Left ventricle myocardium inferior (tissue), 1 donor: ENCODE data around the gene SPNS3. TPM values are rescaled to one million over a fixed set of nuclear protein-coding genes. Genes with fewer than 3 reads are reported as not detected.

ENCODE experiments used
- DNase-seq: peaks from one replicate; pipeline ENCODE4 v3.0.0-alpha.2; 2020
- H3K27ac ChIP-seq: fragments of 200-600 bp; replicated peaks from 2 replicates; pipeline ENCODE4 v1.8.0; 2021
- H3K27me3 ChIP-seq: fragments of 200-600 bp; 2 replicates; pipeline ENCODE4 v1.8.0; 2021; ENCODE audit warnings: low read depth
- H3K36me3 ChIP-seq: fragments of 200-600 bp; 2 replicates; pipeline ENCODE4 v1.8.0; 2021
- H3K4me1 ChIP-seq: fragments of 200-600 bp; 2 replicates; pipeline ENCODE4 v1.8.0; 2021
- H3K4me3 ChIP-seq: fragments of 200-600 bp; 2 replicates; pipeline ENCODE4 v1.8.0; 2021; ENCODE audit warnings: mild to moderate bottlenecking, moderate library complexity
- H3K9me3 ChIP-seq: fragments of 200-600 bp; replicated peaks from 2 replicates; pipeline ENCODE4 v1.8.0; 2021
- intact Hi-C: fragments of 100-400 bp; cut with micrococcal nuclease; formaldehyde crosslinking; loops from one replicate; pipeline ENCODE4 v1.11.0; 2022
- total RNA-seq: library from RNA; stranded (reverse); fragmentation: NEBNext Ultra II Directional; extraction: Animal tissue kit (Norgen Biotek cat#: 25700); gene quantifications from one replicate; pipeline ENCODE4 v1.2.1, GENCODE V29; 2021
- TF ChIP-seq, protein P1 (sequence below): fragments of 200-600 bp; IDR thresholded peaks from 2 replicates; pipeline ENCODE4 v1.8.0; 2021; ENCODE audit warnings: antibody characterized with exemption, mild to moderate bottlenecking, borderline replicate concordance
- donor health status: DM: no; HTN: yes; CAD: no; lungs with severe emphysema.

Gene SPNS3
- total RNA-seq, 1 donor from 2014 or later: 1.7 TPM

DNA sequence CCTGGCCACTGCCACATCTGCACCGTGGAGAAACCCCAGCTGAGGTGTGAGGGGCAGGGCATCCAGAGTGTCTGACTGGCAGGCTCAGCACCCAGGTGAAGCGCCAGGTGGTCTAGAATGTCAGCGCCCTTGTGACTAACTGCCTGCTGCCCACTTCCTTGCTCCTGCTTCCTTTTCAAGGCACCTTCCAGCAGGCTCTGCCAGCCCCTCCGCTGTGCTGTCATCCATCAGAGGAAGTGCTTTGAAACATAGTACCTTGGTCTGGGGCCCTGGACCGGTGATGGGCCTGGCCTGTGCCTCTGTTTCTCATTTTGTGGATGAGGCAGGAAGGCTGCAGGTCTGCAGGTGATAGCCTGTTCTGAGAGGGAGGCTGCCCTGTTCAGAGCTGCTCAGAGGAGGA is 70.4 kb downstream of the SPNS3 start:
- peaks cover 100% of the 10 kb centered on the region for H3K4me1 ChIP-seq
- H3K4me3 ChIP-seq: no peak overlapping the region
- H3K27me3 ChIP-seq: peaks cover 21% of the 10 kb centered on the region
- DNase-seq: no peak
- H3K27ac ChIP-seq: peak overlapping the region; percentile 71
- TF ChIP-seq, protein P1, sequence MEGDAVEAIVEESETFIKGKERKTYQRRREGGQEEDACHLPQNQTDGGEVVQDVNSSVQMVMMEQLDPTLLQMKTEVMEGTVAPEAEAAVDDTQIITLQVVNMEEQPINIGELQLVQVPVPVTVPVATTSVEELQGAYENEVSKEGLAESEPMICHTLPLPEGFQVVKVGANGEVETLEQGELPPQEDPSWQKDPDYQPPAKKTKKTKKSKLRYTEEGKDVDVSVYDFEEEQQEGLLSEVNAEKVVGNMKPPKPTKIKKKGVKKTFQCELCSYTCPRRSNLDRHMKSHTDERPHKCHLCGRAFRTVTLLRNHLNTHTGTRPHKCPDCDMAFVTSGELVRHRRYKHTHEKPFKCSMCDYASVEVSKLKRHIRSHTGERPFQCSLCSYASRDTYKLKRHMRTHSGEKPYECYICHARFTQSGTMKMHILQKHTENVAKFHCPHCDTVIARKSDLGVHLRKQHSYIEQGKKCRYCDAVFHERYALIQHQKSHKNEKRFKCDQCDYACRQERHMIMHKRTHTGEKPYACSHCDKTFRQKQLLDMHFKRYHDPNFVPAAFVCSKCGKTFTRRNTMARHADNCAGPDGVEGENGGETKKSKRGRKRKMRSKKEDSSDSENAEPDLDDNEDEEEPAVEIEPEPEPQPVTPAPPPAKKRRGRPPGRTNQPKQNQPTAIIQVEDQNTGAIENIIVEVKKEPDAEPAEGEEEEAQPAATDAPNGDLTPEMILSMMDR: no peak
- H3K36me3 ChIP-seq: no peaks in the 10 kb centered on the region
- no peaks in the 10 kb centered on the region for H3K9me3 ChIP-seq
- intact Hi-C loops: no loop called here

DNA sequence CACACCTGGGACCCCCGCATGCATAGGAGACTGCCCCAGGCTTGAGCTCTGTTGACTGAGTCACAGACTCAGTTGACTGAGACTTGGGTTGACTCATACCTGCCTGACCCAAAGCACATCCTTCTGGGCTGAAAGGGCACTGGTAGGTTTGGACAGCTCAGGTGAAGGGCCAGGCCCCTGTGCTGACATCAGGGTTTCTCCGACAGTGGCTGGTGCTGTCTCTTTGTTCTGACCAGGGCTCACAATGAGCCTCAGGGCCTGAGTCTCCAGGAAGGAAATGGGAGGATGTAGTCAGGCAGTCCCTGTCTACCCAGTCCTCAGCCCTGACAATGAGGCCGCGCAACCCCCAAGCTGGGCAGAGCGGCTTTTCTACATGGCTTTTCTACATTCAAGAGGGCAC is 71.4 kb downstream of the SPNS3 start:
- H3K4me1 ChIP-seq: peaks cover 100% of the 10 kb centered on the region
- H3K9me3 ChIP-seq: no peaks in the 10 kb centered on the region
- H3K27ac ChIP-seq: peak overlapping the region; percentile 71
- H3K36me3 ChIP-seq: no peaks in the 10 kb centered on the region
- H3K4me3 ChIP-seq: peak overlapping the region; percentile 6
- TF ChIP-seq, protein P1: no peak
- intact Hi-C loops: no loop called here
- peaks cover 12% of the 10 kb centered on the region for H3K27me3 ChIP-seq
- DNase-seq: no peak

DNA sequence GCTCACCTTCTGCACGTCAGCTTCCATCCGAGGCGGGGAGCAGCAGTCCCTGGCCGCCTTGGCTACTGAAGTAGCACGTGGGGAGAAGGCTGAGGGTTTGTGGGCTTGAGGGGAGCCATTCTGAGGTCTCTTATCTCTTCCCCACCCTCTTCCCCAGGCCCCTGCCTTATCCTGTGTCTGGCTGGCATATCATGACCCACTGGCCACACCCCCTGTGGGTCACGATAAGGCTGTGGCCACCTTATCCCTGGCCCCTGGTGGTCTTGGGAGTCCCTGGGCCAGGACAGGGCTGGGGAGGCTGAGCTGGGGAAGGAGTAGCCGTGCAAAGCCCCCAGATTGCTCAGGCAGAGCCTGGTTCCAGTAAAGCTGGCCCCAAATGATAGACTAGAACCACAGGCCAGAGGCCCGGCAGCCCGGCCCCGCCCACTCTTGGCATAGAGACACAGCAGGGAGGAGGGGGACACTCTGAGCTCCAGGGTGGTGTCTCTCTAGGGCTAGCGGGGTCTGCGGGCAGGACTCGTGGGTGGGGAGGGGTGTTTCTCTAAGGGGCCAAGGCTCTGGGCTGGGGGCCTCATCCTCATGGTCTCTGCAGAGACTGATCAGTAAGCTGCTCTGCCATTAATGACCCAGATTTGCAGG is 72.6 kb downstream of the SPNS3 start:
- Histone ChIP-seq H3K9me3 (no peaks in the 10 kb centered on the region), H3K27me3 (peaks cover 4% of the 10 kb centered on the region), H3K36me3 (no peaks in the 10 kb centered on the region), H3K27ac (peak overlapping the region; percentile 39), H3K4me3 (no peak overlapping the region), H3K4me1 (peaks cover 100% of the 10 kb centered on the region)
- no peak for DNase-seq
- intact Hi-C loops: no loop called here
- TF ChIP-seq, protein P1: no peak

DNA sequence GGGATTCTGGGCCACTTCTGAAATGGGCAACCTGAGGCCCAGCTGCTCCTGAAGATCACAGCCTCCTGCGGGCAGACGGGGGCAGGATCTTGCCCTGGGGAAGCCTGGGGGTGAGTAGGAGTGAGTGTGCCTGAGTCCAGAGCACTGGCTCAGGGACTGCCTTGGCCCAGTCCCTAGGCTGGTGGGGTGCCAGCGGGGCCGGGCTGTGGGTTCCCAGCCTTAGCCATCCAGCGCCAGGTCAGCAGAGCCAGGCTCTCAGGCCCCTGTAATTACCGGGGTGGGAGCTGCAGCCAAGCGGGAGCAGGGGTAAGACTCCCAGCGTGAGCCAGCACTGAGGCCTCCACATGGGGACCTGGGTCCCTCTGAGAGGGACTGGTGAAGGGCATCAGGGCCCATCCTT is 73.2 kb downstream of the SPNS3 start:
- TF ChIP-seq, protein P1: no peak
- Histone ChIP-seq H3K9me3 (no peaks in the 10 kb centered on the region), H3K27me3 (no peaks in the 10 kb centered on the region), H3K27ac (peak overlapping the region; percentile 39), H3K4me3 (no peak overlapping the region), H3K4me1 (peaks cover 100% of the 10 kb centered on the region), H3K36me3 (no peaks in the 10 kb centered on the region)
- DNase-seq: peak; percentile 56
- intact Hi-C loops: no loop called here

DNA sequence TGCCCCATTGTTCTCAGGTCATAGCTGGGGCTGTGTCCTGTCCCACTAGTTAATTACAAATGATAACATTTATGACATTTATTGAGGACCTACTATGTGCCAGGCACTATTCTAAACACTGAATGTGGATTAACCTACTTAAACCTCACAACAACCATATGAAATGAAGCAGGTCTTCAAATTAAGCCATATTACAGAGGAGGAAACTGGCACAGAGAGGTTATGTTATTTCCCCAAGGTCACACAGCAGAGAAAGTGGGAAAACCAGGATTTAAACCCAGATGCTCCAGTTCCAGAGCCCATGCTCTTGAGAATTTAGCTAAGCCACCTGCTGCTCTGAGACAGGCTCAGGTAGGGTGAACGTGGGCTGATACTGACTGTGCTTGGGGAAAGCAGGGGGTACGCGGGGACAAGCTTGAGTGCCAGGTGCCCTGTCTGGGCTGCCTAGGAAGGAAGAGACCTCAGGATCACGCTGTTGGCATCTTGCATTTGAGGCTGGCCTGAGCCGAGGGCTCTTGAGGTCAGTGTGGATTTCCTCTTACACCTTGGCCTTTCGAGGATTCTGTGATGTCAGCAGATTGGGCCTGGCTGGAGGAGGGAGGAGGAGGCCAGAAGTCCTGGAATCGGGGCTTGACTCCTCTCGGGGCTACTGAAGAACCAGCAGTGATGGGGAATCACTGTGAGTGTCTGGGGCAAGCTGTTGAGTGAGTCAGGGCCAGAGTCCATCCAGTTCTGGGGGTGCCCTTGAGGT is 73.8 kb downstream of the SPNS3 start:
- peaks cover 100% of the 10 kb centered on the region for H3K4me1 ChIP-seq
- no peak for DNase-seq
- peak overlapping the region; percentile 87 for H3K27ac ChIP-seq
- H3K36me3 ChIP-seq: no peaks in the 10 kb centered on the region
- TF ChIP-seq, protein P1: no peak
- H3K9me3 ChIP-seq: no peaks in the 10 kb centered on the region
- intact Hi-C loops: no loop called here
- no peaks in the 10 kb centered on the region for H3K27me3 ChIP-seq
- no peak overlapping the region for H3K4me3 ChIP-seq
